Neural cell (in vitro differentiated cells): Measurements from ENCODE around the gene COMTD1. TPM values are rescaled to one million over a fixed set of nuclear protein-coding genes. Genes with fewer than 3 reads are reported as not detected.

Source experiments
- H2AFZ ChIP-seq: fragments of 200-600, 300-800 bp; sonication (generic), shearing (Covaris generic); 2 replicates; pipeline ENCODE4 v1.6.0; 2014; ENCODE audit warnings: low read depth, mild to moderate bottlenecking, antibody characterized with exemption, low read length, moderate library complexity
- H3F3A ChIP-seq: fragments of 200-600 bp; shearing (Covaris generic); 2 replicates; pipeline ENCODE4 v1.6.1; 2016; ENCODE audit warnings: mild to moderate bottlenecking, moderate library complexity, mixed read lengths, antibody characterized with exemption, low read length; ENCODE audit not compliant: insufficient read depth, poor library complexity, severe bottlenecking
- H3K27ac ChIP-seq: fragments of 200-600, 300-800 bp; sonication (generic), shearing (Covaris generic); 2 replicates; pipeline ENCODE4 v1.5.1; 2014; ENCODE audit warnings: mild to moderate bottlenecking, low read length, moderate library complexity
- H3K27me3 ChIP-seq: fragments of 300-800, 200-600 bp; sonication (generic), shearing (Covaris generic); 2 replicates; pipeline ENCODE4 v1.6.0; 2014; ENCODE audit warnings: mild to moderate bottlenecking, low read depth, low read length, moderate library complexity; ENCODE audit not compliant: insufficient read depth
- H3K36me3 ChIP-seq: fragments of 300-800, 200-600 bp; sonication (generic), shearing (Covaris generic); 2 replicates; pipeline ENCODE4 v1.5.1; 2014; ENCODE audit warnings: mild to moderate bottlenecking, antibody characterized with exemption, low read length, moderate library complexity; ENCODE audit not compliant: insufficient read depth
- H3K4me2 ChIP-seq: fragments of 300-800, 200-600 bp; sonication (generic), shearing (Covaris generic); 2 replicates; pipeline ENCODE4 v1.6.0; 2014; ENCODE audit warnings: mild to moderate bottlenecking, low read length
- H3K4me3 ChIP-seq: fragments of 300-800, 200-600 bp; sonication (generic), shearing (Covaris generic); 2 replicates; pipeline ENCODE4 v1.5.1; 2014; ENCODE audit warnings: mild to moderate bottlenecking, low read length, moderate library complexity
- H3K79me2 ChIP-seq: fragments of 200-600 bp; shearing (Covaris generic); replicated peaks from 2 replicates; pipeline ENCODE4 v1.6.0; 2014; ENCODE audit warnings: mild to moderate bottlenecking, low read length, moderate library complexity; ENCODE audit not compliant: insufficient read depth
- H3K9ac ChIP-seq: fragments of 300-800, 200-600 bp; sonication (generic), shearing (Covaris generic); 2 replicates; pipeline ENCODE4 v1.6.1; 2016; ENCODE audit warnings: mild to moderate bottlenecking, low read length, mixed read lengths
- H3K9me2 ChIP-seq: fragments of 200-600 bp; shearing (Covaris generic); 2 replicates; pipeline ENCODE4 v1.6.1; 2016; ENCODE audit warnings: mild to moderate bottlenecking, low read length, mixed read lengths; ENCODE audit not compliant: insufficient read depth
- H3K9me3 ChIP-seq: fragments of 200-600, 300-800 bp; sonication (generic), shearing (Covaris generic); 2 replicates; pipeline ENCODE4 v1.6.1; 2016; ENCODE audit warnings: mild to moderate bottlenecking, mixed run types, low read length, moderate library complexity, mixed read lengths
- H4K20me1 ChIP-seq: fragments of 200-600 bp; shearing (Covaris generic); 2 replicates; pipeline ENCODE4 v1.6.1; 2016; ENCODE audit warnings: mild to moderate bottlenecking, mixed run types; ENCODE audit not compliant: insufficient read depth
- CTCF ChIP-seq: fragments of 450-650 bp; IDR thresholded peaks from 2 replicates; pipeline ENCODE4 v1.5.1; 2014; ENCODE audit warnings: antibody characterized with exemption, mild to moderate bottlenecking, moderate library complexity; ENCODE audit not compliant: poor library complexity, severe bottlenecking
- EP300 ChIP-seq: fragments of 450-650 bp; conservative IDR thresholded peaks from 2 replicates; pipeline ENCODE4 v1.6.1; 2014; ENCODE audit warnings: antibody characterized with exemption, mild to moderate bottlenecking, moderate library complexity; ENCODE audit not compliant: poor library complexity, severe bottlenecking
- EZH2 ChIP-seq: fragments of 200-600, 300-800 bp; shearing (Covaris generic), sonication (generic); IDR thresholded peaks from 2 replicates; pipeline ENCODE4 v1.6.1; 2014; ENCODE audit warnings: antibody characterized with exemption, low read length, borderline replicate concordance, mild to moderate bottlenecking; ENCODE audit not compliant: insufficient read depth, poor library complexity, severe bottlenecking
- MXI1 ChIP-seq: fragments of 450-650 bp; conservative IDR thresholded peaks from 2 replicates; pipeline ENCODE4 v1.6.1; 2014; ENCODE audit warnings: antibody characterized with exemption, mild to moderate bottlenecking; ENCODE audit not compliant: poor library complexity, severe bottlenecking
- POLR2AphosphoS5 ChIP-seq: IDR thresholded peaks from 2 replicates; pipeline ENCODE4 v1.6.1; 2012
- RAD21 ChIP-seq: fragments of 450-650 bp; conservative IDR thresholded peaks from 2 replicates; pipeline ENCODE4 v1.6.1; 2014; ENCODE audit warnings: antibody characterized with exemption, mild to moderate bottlenecking, moderate library complexity
- SMC3 ChIP-seq: fragments of 450-650 bp; conservative IDR thresholded peaks from 2 replicates; pipeline ENCODE4 v1.6.1; 2014; ENCODE audit warnings: antibody characterized with exemption, mild to moderate bottlenecking, moderate library complexity; ENCODE audit not compliant: poor library complexity
- TAF1 ChIP-seq: IDR thresholded peaks from 2 replicates; pipeline ENCODE4 v1.6.1; 2012; ENCODE audit warnings: low read depth
- polyA plus RNA-seq: library from polyadenylated mRNA; depleted of rRNA; stranded (reverse); fragments of >200 nt; gene quantifications from 2 replicates; pipeline ENCODE4 v1.2.3, GENCODE V29; 2014
- TF ChIP-seq, protein P1 (sequence below): IDR thresholded peaks from 2 replicates; pipeline ENCODE4 v1.6.1; 2012; ENCODE audit warnings: borderline replicate concordance

The COMTD1 gene
- polyA plus RNA-seq, 1 donor from 2014 or later: 51.4 TPM

GRCh38 chr10:75276069-75276872, 40.5 kb upstream of the COMTD1 start:
- no peaks in the 10 kb centered on the region for H3K79me2 ChIP-seq
- no peak overlapping the region for H2AFZ ChIP-seq
- H3K9ac ChIP-seq: no peak overlapping the region
- H4K20me1 ChIP-seq: no peaks in the 10 kb centered on the region
- H3K9me3 ChIP-seq: no peaks in the 10 kb centered on the region
- no peaks in the 10 kb centered on the region for H3F3A ChIP-seq
- no peaks in the 10 kb centered on the region for H3K36me3 ChIP-seq
- H3K4me3 ChIP-seq: no peak overlapping the region
- H3K9me2 ChIP-seq: no peaks in the 10 kb centered on the region
- no peak overlapping the region for H3K4me2 ChIP-seq
- H3K27me3 ChIP-seq: no peaks in the 10 kb centered on the region
- TF ChIP-seq POLR2AphosphoS5 (no peak), MXI1 (no peak), CTCF (no peak), EP300 (no peak), TAF1 (no peak), SMC3 (no peak), EZH2 (no peak), RAD21 (no peak)
- TF ChIP-seq, protein P1, sequence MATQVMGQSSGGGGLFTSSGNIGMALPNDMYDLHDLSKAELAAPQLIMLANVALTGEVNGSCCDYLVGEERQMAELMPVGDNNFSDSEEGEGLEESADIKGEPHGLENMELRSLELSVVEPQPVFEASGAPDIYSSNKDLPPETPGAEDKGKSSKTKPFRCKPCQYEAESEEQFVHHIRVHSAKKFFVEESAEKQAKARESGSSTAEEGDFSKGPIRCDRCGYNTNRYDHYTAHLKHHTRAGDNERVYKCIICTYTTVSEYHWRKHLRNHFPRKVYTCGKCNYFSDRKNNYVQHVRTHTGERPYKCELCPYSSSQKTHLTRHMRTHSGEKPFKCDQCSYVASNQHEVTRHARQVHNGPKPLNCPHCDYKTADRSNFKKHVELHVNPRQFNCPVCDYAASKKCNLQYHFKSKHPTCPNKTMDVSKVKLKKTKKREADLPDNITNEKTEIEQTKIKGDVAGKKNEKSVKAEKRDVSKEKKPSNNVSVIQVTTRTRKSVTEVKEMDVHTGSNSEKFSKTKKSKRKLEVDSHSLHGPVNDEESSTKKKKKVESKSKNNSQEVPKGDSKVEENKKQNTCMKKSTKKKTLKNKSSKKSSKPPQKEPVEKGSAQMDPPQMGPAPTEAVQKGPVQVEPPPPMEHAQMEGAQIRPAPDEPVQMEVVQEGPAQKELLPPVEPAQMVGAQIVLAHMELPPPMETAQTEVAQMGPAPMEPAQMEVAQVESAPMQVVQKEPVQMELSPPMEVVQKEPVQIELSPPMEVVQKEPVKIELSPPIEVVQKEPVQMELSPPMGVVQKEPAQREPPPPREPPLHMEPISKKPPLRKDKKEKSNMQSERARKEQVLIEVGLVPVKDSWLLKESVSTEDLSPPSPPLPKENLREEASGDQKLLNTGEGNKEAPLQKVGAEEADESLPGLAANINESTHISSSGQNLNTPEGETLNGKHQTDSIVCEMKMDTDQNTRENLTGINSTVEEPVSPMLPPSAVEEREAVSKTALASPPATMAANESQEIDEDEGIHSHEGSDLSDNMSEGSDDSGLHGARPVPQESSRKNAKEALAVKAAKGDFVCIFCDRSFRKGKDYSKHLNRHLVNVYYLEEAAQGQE: no peak
- H3K27ac ChIP-seq: no peak overlapping the region

- H3F3A ChIP-seq: no peaks in the 10 kb centered on the region
- no peak overlapping the region for H3K9ac ChIP-seq
- H2AFZ ChIP-seq: no peak overlapping the region
- no peaks in the 10 kb centered on the region for H4K20me1 ChIP-seq
- no peak overlapping the region for H3K4me2 ChIP-seq
- TF ChIP-seq EZH2 (no peak), TAF1 (no peak), POLR2AphosphoS5 (no peak)
- no peaks in the 10 kb centered on the region for H3K79me2 ChIP-seq
- H3K36me3 ChIP-seq: no peaks in the 10 kb centered on the region
- H3K9me3 ChIP-seq: no peaks in the 10 kb centered on the region
- no peaks in the 10 kb centered on the region for H3K9me2 ChIP-seq
- no peak overlapping the region for H3K27ac ChIP-seq
- H3K4me3 ChIP-seq: no peak overlapping the region
- no peaks in the 10 kb centered on the region for H3K27me3 ChIP-seq
Observed at GRCh38 chr10:75272896-75273295, 37.1 kb upstream of the COMTD1 start.
